ENCODE measurements around the gene GCAT.

- TF ChIP-seq ISL1 (CRISPR knock-in tag; IDR thresholded peaks at IDR 0.05) (no peak), PPARA (CRISPR knock-in tag; IDR thresholded peaks at IDR 0.05; ENCODE audit: borderline replicate concordance) (no peak), ARNTL (CRISPR knock-in tag; IDR thresholded peaks at IDR 0.05; ENCODE audit: borderline replicate concordance, low read depth) (no peak), ESRRG (CRISPR knock-in tag; IDR thresholded peaks at IDR 0.05) (no peak), ZC3H10 (CRISPR knock-in tag; IDR thresholded peaks at IDR 0.05) (no peak), GLIS3 (CRISPR knock-in tag; IDR thresholded peaks at IDR 0.05) (no peak), SNAI2 (CRISPR knock-in tag; IDR thresholded peaks at IDR 0.05) (no peak), RARB (CRISPR knock-in tag; IDR thresholded peaks at IDR 0.05) (no peak), ZNF70 (CRISPR knock-in tag; IDR thresholded peaks at IDR 0.05) (no peak), CSDC2 (CRISPR knock-in tag; IDR thresholded peaks at IDR 0.05) (no peak)
These were observed 47.7 kb downstream of the GCAT start for GRCh38 chr22:37855462-37855861.

Measured in SK-N-SH treated with all-trans-retinoic acid at 6 μM for 48 hours (cell line).